ENCODE results near the gene CD36. TPM values are rescaled to one million over a fixed set of nuclear protein-coding genes. Genes with fewer than 3 reads are reported as not detected.

The CD36 gene
- 0.69 TPM for polyA plus RNA-seq

DNA sequence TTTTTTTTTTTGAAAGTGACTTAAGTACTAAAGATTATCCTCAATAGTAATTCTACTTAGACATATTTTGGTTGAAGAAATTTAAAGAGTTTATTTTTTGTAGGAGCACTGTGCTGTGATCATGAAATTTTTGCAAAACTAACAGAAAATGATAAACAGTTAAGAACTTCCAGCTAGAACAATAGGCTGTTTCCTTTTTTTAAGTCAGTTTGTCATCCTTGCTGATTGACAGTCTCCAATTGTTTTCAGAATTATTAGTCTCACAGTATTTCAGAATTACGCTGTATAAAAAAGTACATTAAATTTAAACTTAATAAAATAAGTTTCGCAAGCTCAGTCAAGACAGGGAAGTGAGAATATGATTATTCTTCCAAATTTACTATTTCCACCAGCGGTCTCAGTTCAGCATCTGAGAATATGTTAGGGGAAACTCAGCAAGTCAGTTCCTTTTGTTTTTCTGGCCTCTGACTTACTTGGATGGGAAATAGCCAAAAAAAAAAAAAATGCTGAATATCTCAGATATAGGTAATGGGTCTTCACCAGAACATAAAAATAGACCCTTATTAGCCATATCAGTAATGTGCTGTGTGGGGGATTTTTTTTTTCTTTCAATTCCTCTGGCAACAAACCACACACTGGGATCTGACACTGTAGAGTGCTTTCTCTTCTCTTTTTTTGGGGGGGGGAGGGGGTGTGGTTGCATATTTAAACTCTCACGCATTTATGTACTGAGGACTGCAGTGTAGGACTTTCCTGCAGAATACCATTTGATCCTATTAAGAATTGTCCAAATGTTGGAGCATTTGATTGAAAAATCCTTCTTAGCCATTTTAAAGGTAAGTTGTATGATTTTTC is at the start of gene CD36:
CD36 (plus strand) TSS at position 732 of the 855 bp plus-strand sequence. CDS start 8,099 bp downstream, outside the sequence.
- Mint-ChIP-seq H3K27me3 (no peaks in the 10 kb centered on the region), H3K36me3 (no peaks in the 10 kb centered on the region), H3K4me3 (no peak within 1 kb of the TSS), H3K9me3 (peaks cover 0 to 4% (median 2%) of the 10 kb centered on the region in 3 donors), H3K27ac (no peak within 1 kb of the TSS), H3K4me1 (no peaks in the 10 kb centered on the region)

DNA sequence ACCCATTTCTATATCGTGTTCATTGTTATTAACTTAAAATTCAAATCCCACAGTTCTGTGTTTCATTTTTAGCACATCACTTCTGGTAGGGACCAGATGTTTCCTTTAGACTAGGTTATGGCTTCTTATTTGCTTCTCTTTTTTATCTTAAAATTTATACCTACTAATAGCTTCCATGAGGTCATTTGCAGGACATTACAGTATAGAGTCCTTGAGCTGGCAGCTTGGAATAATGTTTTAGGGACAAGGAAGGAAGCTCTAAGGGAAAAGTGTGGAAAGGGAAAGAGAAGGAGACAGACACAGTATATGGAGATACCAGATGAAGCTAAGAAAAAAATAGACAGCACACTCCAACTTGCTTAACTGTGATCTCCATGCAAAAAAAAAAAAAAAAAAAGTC is 48.8 kb upstream of the CD36 start:
- Mint-ChIP-seq H3K27ac (no peak overlapping the region), H3K27me3 (no peaks in the 10 kb centered on the region), H3K4me3 (no peak overlapping the region), H3K9me3 (peaks cover 0 to under 1% (median 0%) of the 10 kb centered on the region in 3 donors), H3K36me3 (peaks cover 2% of the 10 kb centered on the region), H3K4me1 (no peaks in the 10 kb centered on the region)

DNA sequence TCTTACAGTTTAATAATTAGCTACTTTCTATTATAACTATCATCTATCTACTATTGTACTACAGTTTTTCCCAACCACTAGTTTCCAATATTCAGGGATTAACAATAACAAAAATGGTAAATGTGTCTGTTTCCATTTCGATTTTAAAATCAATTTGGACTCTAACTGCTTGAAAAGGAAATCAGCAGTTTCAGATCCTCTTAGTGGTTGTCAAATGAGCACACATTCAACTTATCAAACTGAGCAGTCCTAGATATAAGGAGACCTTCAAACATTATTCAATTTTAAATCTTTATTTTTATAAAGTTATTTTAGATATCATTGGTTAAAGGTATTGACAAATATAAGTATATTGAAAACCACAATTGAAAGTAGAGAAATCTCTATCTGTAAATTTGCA is 46.8 kb upstream of the CD36 start:
- H3K4me3 Mint-ChIP-seq, result no peak overlapping the region
- no peaks in the 10 kb centered on the region for H3K27me3 Mint-ChIP-seq
- H3K36me3 Mint-ChIP-seq, result peaks cover 2% of the 10 kb centered on the region
- no peaks in the 10 kb centered on the region for H3K9me3 Mint-ChIP-seq
- no peaks in the 10 kb centered on the region for H3K4me1 Mint-ChIP-seq
- H3K27ac Mint-ChIP-seq, result no peak overlapping the region

DNA sequence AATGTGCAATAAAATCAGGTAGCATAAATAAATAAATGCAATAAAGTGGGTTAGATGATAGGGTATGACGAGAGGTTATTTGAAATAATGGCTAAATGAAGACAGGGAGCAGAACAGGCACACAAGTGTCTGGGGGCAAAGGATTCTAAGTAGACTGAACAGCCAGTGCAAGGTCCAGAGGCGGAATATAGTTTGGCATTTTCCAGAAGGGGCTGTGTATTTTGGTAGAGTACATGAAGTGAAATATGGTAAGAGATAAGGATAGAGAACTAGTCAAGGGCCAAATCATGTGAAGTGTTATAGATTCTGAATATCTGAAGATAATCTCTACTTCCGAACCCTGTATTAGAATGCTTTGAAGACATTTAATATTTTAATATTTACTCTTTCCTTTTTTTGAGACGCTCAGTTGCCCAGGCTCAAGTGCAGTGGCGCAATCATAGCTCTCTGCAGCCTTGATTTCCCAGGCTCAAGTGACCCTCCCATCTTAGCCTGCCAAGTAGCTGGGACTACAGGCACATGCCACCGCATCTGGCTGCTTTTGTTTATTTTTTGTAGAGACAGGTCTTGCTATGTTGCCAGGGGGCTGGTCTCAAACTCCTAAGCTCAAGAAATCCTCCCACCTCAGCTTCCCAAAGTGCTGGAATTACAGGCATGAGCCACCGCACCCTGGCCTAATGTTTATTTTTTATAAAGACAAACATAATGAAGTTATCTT is 44.4 kb upstream of the CD36 start:
- no peak overlapping the region for H3K27ac Mint-ChIP-seq
- no peak overlapping the region for H3K4me3 Mint-ChIP-seq
- H3K9me3 Mint-ChIP-seq, result no peaks in the 10 kb centered on the region
- H3K27me3 Mint-ChIP-seq, result no peaks in the 10 kb centered on the region
- peaks cover 2% of the 10 kb centered on the region for H3K36me3 Mint-ChIP-seq
- H3K4me1 Mint-ChIP-seq, result no peaks in the 10 kb centered on the region

DNA sequence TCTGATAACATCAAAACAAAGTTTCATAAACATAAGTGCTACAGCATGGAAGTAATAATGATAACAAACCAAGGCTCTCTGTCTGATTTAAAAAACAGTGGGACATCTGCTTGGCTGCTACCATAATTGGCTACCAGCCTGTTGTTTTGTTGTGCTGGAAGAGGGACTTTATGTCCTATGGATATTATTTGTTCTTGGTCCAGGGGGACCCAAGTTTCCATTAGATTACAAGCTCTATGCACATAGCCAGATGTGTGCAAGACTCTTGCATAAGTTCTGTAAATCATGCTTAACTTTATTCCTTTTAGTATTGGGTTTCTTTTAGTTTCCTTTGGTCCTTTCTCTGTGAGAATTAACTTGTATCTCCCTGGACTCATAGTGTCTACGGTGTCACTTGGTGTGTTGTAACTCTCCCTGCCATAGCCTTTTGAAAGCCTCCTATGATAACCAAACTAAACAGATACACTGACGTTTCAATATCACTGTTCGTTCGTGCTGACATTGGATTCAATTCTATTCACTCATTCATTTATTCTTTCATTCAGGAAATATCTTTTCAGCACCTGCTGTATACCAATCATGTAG is 41.4 kb upstream of the CD36 start:
- Mint-ChIP-seq H3K9me3 (no peaks in the 10 kb centered on the region), H3K27ac (no peak overlapping the region), H3K36me3 (peaks cover 2% of the 10 kb centered on the region), H3K4me1 (no peaks in the 10 kb centered on the region), H3K4me3 (no peak overlapping the region), H3K27me3 (no peaks in the 10 kb centered on the region)

DNA sequence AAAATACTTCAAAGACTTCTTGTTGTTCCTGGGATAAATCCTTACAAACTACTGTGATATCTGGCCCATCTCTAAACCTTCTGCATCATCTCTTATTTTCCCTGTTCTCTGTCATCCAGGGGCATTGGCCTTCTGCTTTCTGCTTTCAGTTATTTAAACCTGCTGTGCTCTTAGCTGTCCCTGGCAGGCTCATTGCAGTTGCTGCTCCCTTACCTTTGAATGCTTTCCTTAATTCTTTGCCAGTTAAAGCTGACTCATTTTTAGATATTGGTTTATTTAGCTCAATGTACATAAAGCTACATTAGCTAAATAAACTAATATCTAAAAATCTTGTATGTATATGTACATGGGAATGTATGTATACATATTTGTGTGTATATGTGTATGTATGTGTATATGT is 40.6 kb upstream of the CD36 start:
- Mint-ChIP-seq H3K4me1 (no peaks in the 10 kb centered on the region), H3K36me3 (peaks cover 2% of the 10 kb centered on the region), H3K27me3 (no peaks in the 10 kb centered on the region), H3K9me3 (no peaks in the 10 kb centered on the region), H3K4me3 (no peak overlapping the region), H3K27ac (no peak overlapping the region)

DNA sequence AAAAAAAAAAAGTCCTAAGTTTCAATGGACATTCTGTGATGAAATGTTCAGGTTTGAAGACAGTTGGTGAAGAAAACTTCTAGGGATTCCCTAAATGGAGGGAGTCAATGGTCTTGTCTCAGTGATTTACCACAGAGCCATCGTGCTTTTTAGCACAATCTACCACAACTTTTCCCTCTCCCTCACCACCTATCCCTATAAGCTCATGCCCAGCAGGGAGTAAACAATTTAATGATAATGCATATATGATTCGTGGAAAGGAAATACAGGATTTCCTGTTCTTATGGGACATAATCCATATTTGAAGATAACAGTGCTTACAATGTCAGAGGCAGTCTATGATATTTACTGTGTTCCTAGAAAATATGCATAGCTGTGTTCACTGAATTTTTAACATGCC is 38.4 kb upstream of the CD36 start:
- Mint-ChIP-seq H3K4me1 (no peaks in the 10 kb centered on the region), H3K36me3 (no peaks in the 10 kb centered on the region), H3K9me3 (no peaks in the 10 kb centered on the region), H3K27me3 (no peaks in the 10 kb centered on the region), H3K27ac (no peak overlapping the region), H3K4me3 (no peak overlapping the region)

DNA sequence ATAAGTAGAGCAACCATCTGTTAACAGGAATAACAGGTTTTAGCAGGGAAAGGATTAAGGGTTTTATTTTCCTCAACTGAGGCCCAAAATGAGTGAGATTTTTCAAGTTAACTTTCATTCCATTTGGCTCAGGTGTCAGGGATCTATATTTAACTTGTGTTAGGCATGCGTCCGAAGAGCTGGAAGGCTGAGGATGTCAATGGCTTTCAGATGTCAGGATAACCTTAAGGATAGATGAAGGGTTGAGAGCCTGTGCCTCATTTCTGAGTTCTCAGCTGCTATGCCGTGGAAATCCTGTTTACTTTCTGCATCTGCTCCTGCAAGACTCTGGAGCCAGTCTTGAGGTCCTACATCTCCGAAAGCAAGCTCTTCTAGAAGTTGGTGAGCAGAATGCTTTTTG is 36.4 kb upstream of the CD36 start:
- H3K4me3 Mint-ChIP-seq, result no peak overlapping the region
- H3K27ac Mint-ChIP-seq, result no peak overlapping the region
- H3K4me1 Mint-ChIP-seq, result no peaks in the 10 kb centered on the region
- no peaks in the 10 kb centered on the region for H3K36me3 Mint-ChIP-seq
- no peaks in the 10 kb centered on the region for H3K27me3 Mint-ChIP-seq
- H3K9me3 Mint-ChIP-seq, result no peaks in the 10 kb centered on the region

DNA sequence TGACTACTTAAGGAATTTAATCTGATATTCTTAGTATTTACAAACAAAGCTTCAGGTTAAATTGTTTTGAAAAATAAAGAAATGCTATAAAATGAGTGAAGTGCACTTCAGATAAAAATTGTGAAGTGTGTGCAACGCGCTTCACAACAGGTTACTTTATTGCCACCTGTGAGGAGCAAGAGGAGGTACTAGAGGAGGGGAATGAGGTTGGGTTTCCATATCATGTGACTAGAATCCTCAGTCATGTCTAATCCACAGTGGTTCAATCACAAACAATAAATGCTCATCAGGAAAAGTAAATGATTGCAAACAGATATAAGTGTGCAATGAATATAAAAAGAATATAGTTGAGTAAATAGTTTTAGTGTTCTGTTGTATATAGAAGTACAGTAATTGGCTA is 34.5 kb upstream of the CD36 start:
- H3K9me3 Mint-ChIP-seq, result no peaks in the 10 kb centered on the region
- no peaks in the 10 kb centered on the region for H3K4me1 Mint-ChIP-seq
- H3K27me3 Mint-ChIP-seq, result no peaks in the 10 kb centered on the region
- H3K4me3 Mint-ChIP-seq, result no peak overlapping the region
- H3K36me3 Mint-ChIP-seq, result no peaks in the 10 kb centered on the region
- no peak overlapping the region for H3K27ac Mint-ChIP-seq

DNA sequence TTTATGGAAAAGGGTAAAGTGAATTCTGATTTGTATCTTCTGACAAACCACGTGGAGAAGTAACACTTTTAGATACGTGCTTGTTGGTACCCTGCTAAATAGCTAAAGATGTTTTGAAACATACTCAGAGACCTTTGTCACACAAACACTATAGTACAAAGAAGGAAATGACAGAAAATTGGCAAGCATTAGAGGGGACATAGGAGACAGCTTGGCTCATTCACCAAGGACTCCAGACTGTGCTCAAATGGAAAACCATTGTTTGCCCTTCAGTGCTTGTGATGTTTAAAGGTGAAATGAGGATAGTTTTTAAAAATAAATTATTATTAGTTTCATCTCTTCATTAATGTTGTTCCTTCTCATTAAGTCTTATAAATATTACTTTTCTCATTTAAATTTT is 34.0 kb upstream of the CD36 start:
- no peak overlapping the region for H3K27ac Mint-ChIP-seq
- H3K9me3 Mint-ChIP-seq, result no peaks in the 10 kb centered on the region

DNA sequence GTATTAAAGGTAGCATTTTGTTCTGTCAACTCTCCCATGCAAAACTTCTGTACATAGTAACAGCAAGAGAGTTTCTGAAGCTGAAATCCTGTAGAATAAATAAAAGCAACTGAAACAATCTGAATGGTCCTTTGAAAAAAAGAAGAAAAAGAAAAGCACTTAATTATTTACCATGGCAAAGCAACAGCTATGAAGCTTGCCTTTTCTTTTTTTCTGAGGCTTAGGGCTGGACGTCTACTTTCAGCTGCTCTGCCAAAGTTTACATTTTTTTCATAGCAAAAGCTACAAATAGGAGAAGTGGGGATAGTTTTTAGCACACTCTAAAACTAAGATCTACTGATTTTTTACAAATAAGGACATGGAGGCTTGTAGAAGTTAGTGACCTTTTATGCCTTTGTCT is 31.3 kb upstream of the CD36 start:
- Mint-ChIP-seq H3K9me3 (no peaks in the 10 kb centered on the region), H3K4me3 (no peak overlapping the region), H3K27ac (no peak overlapping the region), H3K4me1 (no peaks in the 10 kb centered on the region), H3K27me3 (no peaks in the 10 kb centered on the region), H3K36me3 (no peaks in the 10 kb centered on the region)

More for the DNA sequence above, 34.0 kb upstream of the CD36 start:
- H3K27me3 Mint-ChIP-seq, result no peaks in the 10 kb centered on the region
- H3K4me3 Mint-ChIP-seq, result no peak overlapping the region
- H3K36me3 Mint-ChIP-seq, result no peaks in the 10 kb centered on the region
- no peaks in the 10 kb centered on the region for H3K4me1 Mint-ChIP-seq

DNA sequence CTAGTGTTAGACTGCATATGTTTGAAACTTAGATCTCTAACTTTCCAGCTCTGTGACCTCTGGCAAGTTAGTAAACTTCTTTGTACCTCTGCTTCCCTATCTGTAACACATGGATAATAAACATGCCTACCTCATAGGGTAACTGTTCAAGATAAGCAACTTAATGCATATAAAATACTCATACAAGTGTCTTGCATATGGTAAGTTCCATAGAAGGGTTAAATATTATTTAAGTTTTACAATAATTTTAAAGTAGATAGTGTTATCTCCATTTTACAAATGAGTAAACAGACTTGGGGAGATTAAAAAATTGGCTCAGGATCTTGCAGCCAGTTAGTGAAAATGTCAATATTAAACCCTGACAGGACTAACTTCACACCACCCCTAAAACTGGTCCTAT is 30.1 kb upstream of the CD36 start:
- no peaks in the 10 kb centered on the region for H3K27me3 Mint-ChIP-seq
- no peaks in the 10 kb centered on the region for H3K9me3 Mint-ChIP-seq
- no peak overlapping the region for H3K4me3 Mint-ChIP-seq
- no peaks in the 10 kb centered on the region for H3K4me1 Mint-ChIP-seq
- no peaks in the 10 kb centered on the region for H3K36me3 Mint-ChIP-seq
- H3K27ac Mint-ChIP-seq, result no peak overlapping the region

DNA sequence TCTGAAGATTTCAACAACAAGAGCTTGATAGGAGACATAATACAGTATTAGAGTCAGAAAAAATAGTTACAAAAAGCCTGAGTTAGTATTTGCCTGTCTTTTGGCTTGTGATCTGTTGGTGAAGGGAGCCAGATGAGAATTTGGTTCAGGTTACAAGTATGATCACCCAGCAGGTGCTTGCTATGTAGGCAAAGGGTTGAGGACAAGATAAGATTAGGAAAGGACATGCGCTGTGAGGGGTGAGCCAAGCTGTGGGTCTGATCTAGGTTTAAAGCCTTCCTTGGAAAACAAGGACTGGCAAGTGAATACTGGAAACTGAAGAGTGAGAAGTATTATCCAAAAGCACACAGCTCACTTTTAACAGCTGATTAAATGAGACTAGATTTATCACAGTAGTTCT is 28.7 kb upstream of the CD36 start:
- Mint-ChIP-seq H3K27ac (no peak overlapping the region), H3K4me3 (no peak overlapping the region), H3K36me3 (no peaks in the 10 kb centered on the region), H3K9me3 (no peaks in the 10 kb centered on the region), H3K4me1 (no peaks in the 10 kb centered on the region), H3K27me3 (no peaks in the 10 kb centered on the region)

DNA sequence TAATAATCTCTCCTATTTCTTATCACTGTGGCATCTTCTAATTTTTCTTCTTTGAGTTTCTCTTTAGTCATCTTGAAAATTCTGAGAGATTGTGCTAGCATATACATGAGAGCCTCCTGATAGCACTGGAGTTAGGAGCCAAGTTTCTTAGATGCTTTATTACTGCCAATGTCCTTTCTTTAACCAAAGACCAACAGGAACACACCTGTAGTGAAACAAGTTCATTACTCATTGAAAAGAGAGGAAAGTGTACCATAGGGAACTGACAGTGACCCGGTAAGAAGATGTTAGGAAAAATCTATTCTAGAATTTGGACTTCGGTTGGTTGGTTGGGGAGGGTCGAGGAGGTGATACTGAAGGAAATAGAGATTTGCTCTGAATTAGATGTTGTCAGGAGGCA is 27.1 kb upstream of the CD36 start:
- Mint-ChIP-seq H3K27ac (no peak overlapping the region), H3K36me3 (no peaks in the 10 kb centered on the region), H3K9me3 (peaks cover 0 to 3% (median 0%) of the 10 kb centered on the region in 3 donors), H3K4me1 (no peaks in the 10 kb centered on the region), H3K27me3 (no peaks in the 10 kb centered on the region), H3K4me3 (no peak overlapping the region)

DNA sequence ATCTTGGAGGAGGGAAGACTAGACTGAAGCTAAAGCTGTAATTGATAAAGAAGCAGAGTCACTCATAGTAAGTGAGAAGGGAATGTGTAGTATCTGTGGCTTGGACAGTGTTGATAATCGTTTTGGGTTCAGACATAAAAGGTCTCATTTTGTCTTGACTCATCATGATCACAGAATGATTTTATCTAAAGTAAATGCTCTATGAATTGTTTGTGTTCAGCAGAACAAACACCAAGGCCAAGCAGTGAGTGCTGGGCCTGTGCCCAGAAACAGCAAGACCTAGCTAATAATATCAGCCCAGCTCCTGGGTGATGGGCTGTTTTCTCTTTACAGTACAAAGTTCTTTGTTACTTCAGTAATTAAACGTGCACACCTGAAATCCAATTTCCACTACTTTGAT is 26.7 kb upstream of the CD36 start:
- Mint-ChIP-seq H3K27me3 (no peaks in the 10 kb centered on the region), H3K4me3 (no peak overlapping the region), H3K9me3 (peaks cover 0 to 3% (median 0%) of the 10 kb centered on the region in 3 donors), H3K4me1 (no peaks in the 10 kb centered on the region), H3K36me3 (no peaks in the 10 kb centered on the region), H3K27ac (no peak overlapping the region)

Data from IgD-negative memory B cell (primary cell).